ENCODE results near the gene MYH6.

MYH6 gene

DNA sequence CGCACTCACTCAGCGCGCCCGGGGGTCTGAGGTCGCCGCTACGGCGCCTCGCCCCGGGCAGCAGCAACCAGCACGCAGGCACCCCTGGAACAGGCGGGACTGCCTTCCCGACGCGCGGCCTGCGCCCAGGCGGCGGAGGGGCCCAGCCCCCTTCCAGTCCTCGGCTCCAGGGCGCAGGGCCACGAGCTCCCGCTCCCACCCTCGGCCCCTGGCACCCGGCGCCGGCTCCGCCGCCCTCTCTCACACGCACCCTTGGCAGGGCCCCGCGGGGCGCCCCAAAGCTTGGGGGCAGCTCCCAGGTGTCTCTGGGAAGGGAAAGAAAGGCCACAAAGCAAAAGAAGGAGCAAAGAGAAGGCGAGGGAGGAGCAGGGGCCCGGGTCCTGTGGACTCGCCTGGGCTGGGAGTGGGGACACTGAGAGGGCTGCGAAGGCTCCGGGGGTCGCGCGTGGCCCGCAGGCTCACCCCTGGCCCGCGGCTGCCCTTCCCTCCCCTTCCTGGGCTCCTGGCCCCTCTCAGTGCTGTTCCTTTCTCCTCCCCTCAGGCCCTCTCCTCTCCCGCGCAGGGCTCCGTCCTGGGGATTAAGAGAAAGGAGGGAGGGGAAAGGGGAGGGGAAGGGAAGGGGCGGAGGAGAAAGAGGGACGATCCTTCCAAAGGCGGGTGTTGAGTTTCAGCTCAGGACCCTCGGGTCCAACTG is 42.2 kb downstream of the MYH6 start:
- peak overlapping the region; percentile 88 for H3K27ac ChIP-seq (ENCODE audit: low read length)
- peaks cover 17% of the 10 kb centered on the region; the same call in 1 of the 2 replicates for H3K4me1 ChIP-seq (ENCODE audit: insufficient read depth, low read length)
- H3K36me3 ChIP-seq (ENCODE audit: insufficient read depth, low read depth, low read length), result peaks cover 24% of the 10 kb centered on the region; the same call in 1 of the 2 replicates
- H3K27me3 ChIP-seq (ENCODE audit: insufficient read depth, low read length), result peaks cover 34% of the 10 kb centered on the region
- peak overlapping the region; percentile 79 for H3K4me3 ChIP-seq (ENCODE audit: low read length)
- no peaks in the 10 kb centered on the region for H3K9me3 ChIP-seq (ENCODE audit: insufficient read depth, low read depth, low read length)
- peak overlapping the region; percentile 89; the same call in 1 of the 2 replicates for H3K9ac ChIP-seq (ENCODE audit: low read depth, low read length)

- Histone ChIP-seq H3K9ac (ENCODE audit: low read depth, low read length) (peak within 1 kb of the TSS; percentile 89), H3K4me3 (ENCODE audit: low read length) (peak within 1 kb of the TSS; percentile 79), H3K36me3 (ENCODE audit: insufficient read depth, low read depth, low read length) (peaks cover 27% of the 10 kb centered on the region), H3K4me1 (ENCODE audit: insufficient read depth, low read length) (peaks cover 17% of the 10 kb centered on the region; the same call in 1 of the 2 replicates), H3K27ac (ENCODE audit: low read length) (peak within 1 kb of the TSS; percentile 88), H3K9me3 (ENCODE audit: insufficient read depth, low read depth, low read length) (no peaks in the 10 kb centered on the region), H3K27me3 (ENCODE audit: insufficient read depth, low read length) (peaks cover 27% of the 10 kb centered on the region)
Measured at GRCh38 chr14:23365036-23365731, 42.9 kb downstream of the MYH6 start, which contains the start of gene EFS. EFS (minus strand) TSS chr14:23365172; CDS start chr14:23365025, 147 bp downstream.

DNA sequence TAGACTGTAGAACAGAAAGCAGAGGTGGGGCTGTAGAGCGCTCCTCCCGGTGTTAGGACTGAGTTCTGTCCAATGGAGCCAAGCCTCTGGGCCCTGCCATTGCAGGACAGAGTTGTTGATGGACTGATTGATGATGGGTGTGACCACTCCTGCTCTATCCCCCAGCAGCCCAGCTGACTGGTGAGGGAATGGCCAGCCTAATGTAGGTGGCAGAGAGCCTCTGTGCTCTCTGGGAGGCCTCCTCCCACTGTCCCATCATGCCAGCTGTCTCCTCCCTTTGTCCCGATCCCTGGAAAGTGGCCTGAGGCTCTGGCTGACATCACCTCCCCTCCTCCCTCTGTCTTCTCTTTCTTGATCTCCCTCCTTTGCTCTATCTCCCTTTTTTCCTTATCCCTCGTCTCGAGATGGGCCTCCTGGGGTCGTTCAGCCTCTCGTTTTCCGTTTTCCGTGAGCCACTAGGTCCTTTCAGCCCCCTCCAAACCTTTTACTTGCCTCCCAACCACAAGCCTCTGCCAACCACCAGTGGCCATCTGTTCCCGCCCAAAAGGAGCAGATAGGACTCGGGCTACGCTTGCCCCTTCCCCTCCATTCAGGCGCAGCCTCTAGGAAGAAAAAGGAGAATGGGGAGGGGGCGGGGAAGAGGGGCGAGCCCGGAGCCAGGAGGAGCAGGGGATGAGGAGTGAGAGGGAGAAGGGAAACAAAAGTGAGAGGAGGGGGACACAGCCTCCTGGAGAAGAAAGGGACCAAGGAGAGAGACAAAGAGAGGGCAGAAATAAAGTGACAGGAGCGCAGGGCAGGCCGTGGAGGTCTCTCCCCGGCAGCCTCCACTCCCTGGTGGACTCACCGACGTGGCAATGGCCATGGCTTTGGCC is 43.7 kb downstream of the MYH6 start:
- H3K27ac ChIP-seq (ENCODE audit: low read length), result peak overlapping the region; percentile 45
- H3K27me3 ChIP-seq (ENCODE audit: insufficient read depth, low read length), result peaks cover 22% of the 10 kb centered on the region

DNA sequence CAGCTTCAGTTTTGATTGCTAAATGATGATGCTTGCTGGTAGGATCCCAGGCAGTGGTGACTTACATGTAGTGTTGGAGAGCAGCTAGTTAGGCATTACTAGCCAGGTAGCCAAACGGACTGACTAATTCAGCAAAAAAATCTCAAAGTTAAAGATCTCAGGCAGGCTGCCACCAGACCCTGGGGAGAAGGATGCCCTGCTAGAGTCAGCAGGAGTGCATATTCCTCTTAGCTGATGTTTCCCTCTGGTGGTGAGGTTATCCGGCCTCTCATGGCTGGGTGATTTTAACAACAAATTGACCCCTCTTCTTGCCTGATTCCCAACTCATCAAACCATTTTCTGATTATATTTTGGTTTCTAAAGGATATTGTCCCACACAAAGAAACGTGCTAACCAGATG is 45.9 kb downstream of the MYH6 start:
- no peak overlapping the region for H3K4me3 ChIP-seq (ENCODE audit: low read length)
- peaks cover 51% of the 10 kb centered on the region for H3K36me3 ChIP-seq (ENCODE audit: insufficient read depth, low read depth, low read length)
- H3K9ac ChIP-seq (ENCODE audit: low read depth, low read length), result no peak overlapping the region
- no peak overlapping the region for H3K27ac ChIP-seq (ENCODE audit: low read length)
- H3K9me3 ChIP-seq (ENCODE audit: insufficient read depth, low read depth, low read length), result no peaks in the 10 kb centered on the region
- H3K27me3 ChIP-seq (ENCODE audit: insufficient read depth, low read length), result peaks cover 2% of the 10 kb centered on the region; the same call in 1 of the 2 replicates
- peaks cover 17% of the 10 kb centered on the region; the same call in 1 of the 2 replicates for H3K4me1 ChIP-seq (ENCODE audit: insufficient read depth, low read length)

More for the DNA sequence above, 43.7 kb downstream of the MYH6 start:
- peaks cover 17% of the 10 kb centered on the region; the same call in 1 of the 2 replicates for H3K4me1 ChIP-seq (ENCODE audit: insufficient read depth, low read length)
- H3K9ac ChIP-seq (ENCODE audit: low read depth, low read length), result peak overlapping the region; percentile 89
- H3K9me3 ChIP-seq (ENCODE audit: insufficient read depth, low read depth, low read length), result no peaks in the 10 kb centered on the region
- H3K4me3 ChIP-seq (ENCODE audit: low read length), result peak overlapping the region; percentile 79
- H3K36me3 ChIP-seq (ENCODE audit: insufficient read depth, low read depth, low read length), result peaks cover 31% of the 10 kb centered on the region

DNA sequence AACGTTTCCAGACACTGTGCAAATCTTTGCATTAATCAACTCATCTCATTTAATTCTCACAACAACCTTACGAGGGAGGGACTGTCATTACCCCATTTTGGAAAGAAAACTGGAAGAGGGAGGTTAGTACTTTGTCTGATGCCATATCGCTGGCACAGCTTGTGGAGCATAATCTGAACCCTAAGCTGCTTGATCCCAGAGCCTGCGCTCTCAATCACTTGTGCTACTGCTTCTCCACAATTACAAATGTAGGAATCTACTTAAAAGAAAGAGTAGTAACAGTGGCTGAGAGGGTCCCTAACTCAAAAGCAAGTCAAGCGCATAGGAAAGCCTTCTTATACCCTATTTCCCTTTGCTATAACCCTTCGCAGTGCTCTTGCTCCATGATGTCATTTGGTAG is 46.3 kb downstream of the MYH6 start:
- no peaks in the 10 kb centered on the region for H3K9me3 ChIP-seq (ENCODE audit: insufficient read depth, low read depth, low read length)
- no peak overlapping the region for H3K27ac ChIP-seq (ENCODE audit: low read length)
- H3K9ac ChIP-seq (ENCODE audit: low read depth, low read length), result no peak overlapping the region
- H3K36me3 ChIP-seq (ENCODE audit: insufficient read depth, low read depth, low read length), result peaks cover 54% of the 10 kb centered on the region
- no peak overlapping the region for H3K4me3 ChIP-seq (ENCODE audit: low read length)
- H3K4me1 ChIP-seq (ENCODE audit: insufficient read depth, low read length), result peaks cover 13% of the 10 kb centered on the region; the same call in 1 of the 2 replicates
- H3K27me3 ChIP-seq (ENCODE audit: insufficient read depth, low read length), result no peaks in the 10 kb centered on the region

DNA sequence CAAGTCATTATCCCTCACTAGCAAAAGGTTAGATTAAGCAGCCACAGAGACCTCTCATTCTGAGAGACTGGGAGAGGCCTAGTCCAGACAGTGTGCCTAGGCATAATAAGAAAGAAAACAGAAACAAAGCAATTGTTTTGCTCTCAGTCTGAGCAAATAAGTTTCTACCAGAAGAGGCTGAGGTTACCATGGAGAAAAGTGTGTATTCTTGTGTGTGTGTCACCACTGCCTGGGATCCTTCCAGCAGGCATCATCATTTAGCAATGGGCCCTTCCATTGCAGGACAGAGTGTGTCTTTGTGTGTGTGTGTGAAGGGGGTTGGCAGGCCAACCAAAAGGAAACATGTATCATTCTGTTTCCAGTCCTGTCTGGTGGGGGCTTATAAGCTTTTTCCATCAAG is 46.8 kb downstream of the MYH6 start:
- Histone ChIP-seq H3K9ac (ENCODE audit: low read depth, low read length) (no peak overlapping the region), H3K4me3 (ENCODE audit: low read length) (no peak overlapping the region), H3K4me1 (ENCODE audit: insufficient read depth, low read length) (peaks cover 11% of the 10 kb centered on the region; the same call in 1 of the 2 replicates), H3K36me3 (ENCODE audit: insufficient read depth, low read depth, low read length) (peaks cover 57% of the 10 kb centered on the region), H3K27ac (ENCODE audit: low read length) (no peak overlapping the region), H3K9me3 (ENCODE audit: insufficient read depth, low read depth, low read length) (no peaks in the 10 kb centered on the region), H3K27me3 (ENCODE audit: insufficient read depth, low read length) (no peaks in the 10 kb centered on the region)

GRCh38 chr14:23360496-23360895 is 47.6 kb downstream of the MYH6 start:
- H3K9me3 ChIP-seq (ENCODE audit: insufficient read depth, low read depth, low read length), result no peaks in the 10 kb centered on the region
- H3K36me3 ChIP-seq (ENCODE audit: insufficient read depth, low read depth, low read length), result peaks cover 60% of the 10 kb centered on the region
- no peaks in the 10 kb centered on the region for H3K27me3 ChIP-seq (ENCODE audit: insufficient read depth, low read length)
- no peak overlapping the region for H3K9ac ChIP-seq (ENCODE audit: low read depth, low read length)
- H3K27ac ChIP-seq (ENCODE audit: low read length), result no peak overlapping the region
- H3K4me1 ChIP-seq (ENCODE audit: insufficient read depth, low read length), result peaks cover 11% of the 10 kb centered on the region; the same call in 1 of the 2 replicates
- no peak overlapping the region for H3K4me3 ChIP-seq (ENCODE audit: low read length)

- Histone ChIP-seq H3K27me3 (ENCODE audit: insufficient read depth, low read length) (no peaks in the 10 kb centered on the region), H3K9me3 (ENCODE audit: insufficient read depth, low read depth, low read length) (no peaks in the 10 kb centered on the region), H3K4me1 (ENCODE audit: insufficient read depth, low read length) (peaks cover 11% of the 10 kb centered on the region; the same call in 1 of the 2 replicates), H3K27ac (ENCODE audit: low read length) (no peak overlapping the region), H3K4me3 (ENCODE audit: low read length) (no peak overlapping the region), H3K36me3 (ENCODE audit: insufficient read depth, low read depth, low read length) (peaks cover 60% of the 10 kb centered on the region), H3K9ac (ENCODE audit: low read depth, low read length) (no peak overlapping the region)
Measured at GRCh38 chr14:23359722-23360447, 48.2 kb downstream of the MYH6 start.

DNA sequence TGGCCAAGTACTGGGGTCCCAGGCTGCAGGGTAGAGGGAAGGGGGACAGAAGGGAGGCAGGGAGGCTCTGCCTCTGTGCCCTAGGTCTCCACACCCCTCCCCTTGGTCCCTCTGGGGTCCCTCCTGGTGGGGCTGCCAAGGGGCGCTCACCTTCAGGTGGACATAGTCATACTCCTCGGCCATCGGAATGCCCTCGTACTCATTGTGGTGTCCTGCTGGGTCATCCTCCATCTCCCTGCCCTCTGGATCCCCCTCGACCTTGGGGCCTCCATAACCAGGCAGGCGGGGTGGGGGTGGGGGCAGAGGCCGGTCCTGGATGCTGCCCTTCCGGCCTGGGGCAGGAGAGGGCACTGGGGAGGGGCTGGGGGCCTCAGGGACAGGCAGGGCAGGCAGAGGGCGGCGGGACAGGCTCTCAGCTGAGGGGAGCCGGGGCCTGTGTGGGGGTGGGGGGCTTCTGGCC is 48.9 kb downstream of the MYH6 start:
- Histone ChIP-seq H3K9me3 (ENCODE audit: insufficient read depth, low read depth, low read length) (no peaks in the 10 kb centered on the region), H3K4me3 (ENCODE audit: low read length) (no peak overlapping the region)

DNA sequence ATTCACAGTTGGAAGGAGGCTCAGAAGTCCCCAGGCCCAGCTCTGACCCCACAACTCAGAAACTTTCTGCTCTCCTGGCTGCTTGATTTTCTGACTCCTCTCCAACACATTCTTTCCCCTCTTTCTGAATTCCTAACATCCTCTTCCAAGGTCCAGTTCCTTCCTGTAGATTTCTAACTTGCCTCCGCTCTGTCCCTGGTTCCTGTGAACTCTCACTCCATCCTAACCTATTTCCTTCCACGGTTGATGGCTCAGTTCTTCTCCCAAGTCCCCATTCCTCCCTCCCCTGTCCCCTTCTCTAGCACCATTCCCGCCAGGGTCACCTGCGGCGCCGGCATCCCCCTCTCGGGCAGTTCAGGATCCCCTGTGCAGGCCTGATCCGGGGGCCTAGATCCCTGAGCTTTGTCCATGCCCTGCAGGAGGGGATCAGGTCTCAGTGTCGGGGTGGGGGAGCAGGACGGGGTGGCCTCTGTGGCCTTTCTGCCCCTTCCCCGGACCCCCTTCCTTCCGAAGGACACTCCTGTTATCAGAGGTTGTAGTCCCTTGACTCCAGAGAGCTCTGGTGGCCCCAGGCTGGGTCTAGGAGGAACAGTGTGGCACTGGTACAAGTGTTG is 49.4 kb downstream of the MYH6 start:
- no peak overlapping the region for H3K9ac ChIP-seq (ENCODE audit: low read depth, low read length)
- no peaks in the 10 kb centered on the region for H3K9me3 ChIP-seq (ENCODE audit: insufficient read depth, low read depth, low read length)
- no peak overlapping the region for H3K4me3 ChIP-seq (ENCODE audit: low read length)
- H3K27me3 ChIP-seq (ENCODE audit: insufficient read depth, low read length), result peaks cover 9% of the 10 kb centered on the region
- H3K36me3 ChIP-seq (ENCODE audit: insufficient read depth, low read depth, low read length), result peaks cover 57% of the 10 kb centered on the region
- no peak overlapping the region for H3K27ac ChIP-seq (ENCODE audit: low read length)
- peaks cover 3% of the 10 kb centered on the region; the same call in 1 of the 2 replicates for H3K4me1 ChIP-seq (ENCODE audit: insufficient read depth, low read length)

More for the DNA sequence above, 48.9 kb downstream of the MYH6 start:
- peaks cover 7% of the 10 kb centered on the region; the same call in 1 of the 2 replicates for H3K4me1 ChIP-seq (ENCODE audit: insufficient read depth, low read length)
- H3K36me3 ChIP-seq (ENCODE audit: insufficient read depth, low read depth, low read length), result peaks cover 60% of the 10 kb centered on the region
- H3K9ac ChIP-seq (ENCODE audit: low read depth, low read length), result no peak overlapping the region
- H3K27ac ChIP-seq (ENCODE audit: low read length), result no peak overlapping the region
- H3K27me3 ChIP-seq (ENCODE audit: insufficient read depth, low read length), result peaks cover 3% of the 10 kb centered on the region
